MM.1S (cell line): ENCODE data around the gene RPL7A.

Experiments
- EZH2 ChIP-seq: fragments of 300-600 bp; sonication (generic); optimal IDR thresholded peaks from 2 replicates; pipeline ENCODE3; 2017; ENCODE audit warnings: low read depth, mild to moderate bottlenecking, antibody characterized with exemption, low read length, mixed read lengths
- EZH2phosphoT487 ChIP-seq: fragments of 300-600 bp; sonication (generic); IDR thresholded peaks from 2 replicates; pipeline ENCODE4 v1.6.1; 2018; ENCODE audit warnings: antibody characterized with exemption, low read length
- TF ChIP-seq, protein P1 (sequence below): fragments of 300-600 bp; sonication (generic); IDR thresholded peaks from 2 replicates; pipeline ENCODE4 v1.5.1; 2016; ENCODE audit warnings: antibody characterized with exemption, low read length, mixed read lengths

DNA sequence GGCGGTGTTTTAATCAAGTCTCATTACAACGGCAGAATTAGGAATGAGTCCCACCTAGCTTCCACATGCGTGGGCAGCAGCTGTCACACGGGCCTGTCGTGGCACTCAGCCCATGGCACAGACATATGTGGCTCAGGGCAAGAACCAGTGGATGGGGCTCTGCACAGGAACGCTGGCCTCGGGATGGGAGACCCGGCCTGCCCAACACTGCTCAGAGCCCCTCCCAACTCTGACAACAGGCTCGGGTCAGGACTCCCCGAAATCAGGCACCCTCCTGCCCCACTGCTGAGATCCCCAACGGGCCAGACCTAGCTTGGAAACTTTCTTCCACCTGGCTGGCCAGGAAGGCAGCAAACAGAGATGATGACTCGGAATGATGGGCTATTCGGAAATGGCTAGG lies 7.1 kb upstream of the RPL7A start:
- TF ChIP-seq EZH2phosphoT487: no peak
- TF ChIP-seq, protein P1, sequence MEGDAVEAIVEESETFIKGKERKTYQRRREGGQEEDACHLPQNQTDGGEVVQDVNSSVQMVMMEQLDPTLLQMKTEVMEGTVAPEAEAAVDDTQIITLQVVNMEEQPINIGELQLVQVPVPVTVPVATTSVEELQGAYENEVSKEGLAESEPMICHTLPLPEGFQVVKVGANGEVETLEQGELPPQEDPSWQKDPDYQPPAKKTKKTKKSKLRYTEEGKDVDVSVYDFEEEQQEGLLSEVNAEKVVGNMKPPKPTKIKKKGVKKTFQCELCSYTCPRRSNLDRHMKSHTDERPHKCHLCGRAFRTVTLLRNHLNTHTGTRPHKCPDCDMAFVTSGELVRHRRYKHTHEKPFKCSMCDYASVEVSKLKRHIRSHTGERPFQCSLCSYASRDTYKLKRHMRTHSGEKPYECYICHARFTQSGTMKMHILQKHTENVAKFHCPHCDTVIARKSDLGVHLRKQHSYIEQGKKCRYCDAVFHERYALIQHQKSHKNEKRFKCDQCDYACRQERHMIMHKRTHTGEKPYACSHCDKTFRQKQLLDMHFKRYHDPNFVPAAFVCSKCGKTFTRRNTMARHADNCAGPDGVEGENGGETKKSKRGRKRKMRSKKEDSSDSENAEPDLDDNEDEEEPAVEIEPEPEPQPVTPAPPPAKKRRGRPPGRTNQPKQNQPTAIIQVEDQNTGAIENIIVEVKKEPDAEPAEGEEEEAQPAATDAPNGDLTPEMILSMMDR: no peak
- no peak for TF ChIP-seq EZH2
